Activated naive CD4-positive, alpha-beta T cell (primary cell): ENCODE data around the gene ZNF14.
"Not testable (repeated sequence)": the region's sequence is repeated elsewhere in the genome, so short reads cannot be mapped to it uniquely, and the experiment has no call there.

Experiments used
- DNase-seq, 4 experiments: peaks; one replicate each; lab custom pipeline; 2025; lab: John Stamatoyannopoulos, UW

The ZNF14 gene

DNA sequence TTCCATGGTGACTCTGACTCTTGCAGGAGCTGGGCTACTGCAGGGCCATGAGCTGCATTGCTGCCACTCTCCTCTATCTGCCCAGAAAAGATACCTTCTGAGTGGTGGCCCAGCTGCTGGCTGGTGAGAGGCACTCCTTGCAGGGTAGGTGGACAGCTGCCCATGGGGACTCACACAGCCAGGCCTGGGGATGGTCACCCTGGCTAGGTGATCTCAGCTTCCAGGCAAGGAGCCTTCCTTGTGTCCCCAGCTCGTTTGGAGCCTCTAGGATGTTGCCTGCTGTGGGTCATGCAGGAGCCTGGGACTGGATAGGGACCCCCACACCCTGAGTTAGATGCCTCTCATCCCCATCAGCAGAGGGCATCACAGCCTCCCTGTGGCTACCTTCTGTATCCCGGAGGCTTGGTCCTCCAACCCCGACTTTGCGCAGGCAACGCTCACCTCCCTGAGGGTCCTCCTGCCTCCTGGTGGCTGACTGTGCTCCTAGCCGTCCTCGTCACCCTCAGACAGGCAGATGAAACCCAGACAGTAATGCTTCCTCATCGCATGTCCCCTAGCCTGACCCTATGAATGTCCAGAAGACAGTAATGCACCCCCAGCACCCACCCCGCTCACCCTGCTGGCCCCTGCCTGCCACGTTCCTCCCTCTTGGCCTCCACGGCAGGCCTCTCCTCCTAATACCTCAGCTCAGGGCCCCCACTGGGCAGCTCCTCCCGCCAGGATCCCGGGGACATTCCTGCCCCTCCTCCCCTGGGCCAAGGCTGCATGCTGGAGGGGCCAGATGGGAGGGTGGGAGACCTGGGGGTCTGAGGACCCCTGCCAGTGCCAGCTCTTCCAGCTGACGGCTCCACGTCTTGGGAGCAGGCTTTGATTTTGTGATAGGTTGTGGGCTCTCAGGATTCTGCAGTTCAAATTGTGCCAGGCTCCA, 13.6 kb upstream of the ZNF14 start:
- DNase-seq = no peak

GRCh38 chr19:19745496-19746285, 12.8 kb upstream of the ZNF14 start:
- no peak for DNase-seq

DNA sequence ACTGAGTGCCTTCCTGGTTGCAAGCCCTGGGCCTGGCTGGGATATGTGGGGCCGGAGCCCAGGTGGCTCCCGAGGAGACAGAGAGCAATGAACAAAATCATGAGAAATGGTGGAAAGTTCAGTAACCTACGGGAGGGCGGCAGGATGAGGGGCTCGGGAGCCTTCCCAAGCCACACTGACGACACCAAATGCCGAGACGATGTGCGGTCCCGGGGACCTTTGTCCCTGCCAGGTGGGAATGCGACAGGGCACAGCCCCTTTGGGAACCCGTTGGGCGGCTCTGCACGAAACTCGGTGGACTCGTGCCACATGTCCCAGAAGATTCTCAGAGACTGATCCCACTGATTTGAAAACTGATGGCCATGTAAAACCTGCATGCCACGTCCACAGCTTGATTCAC, 11.7 kb upstream of the ZNF14 start:
- no peak for DNase-seq

DNA sequence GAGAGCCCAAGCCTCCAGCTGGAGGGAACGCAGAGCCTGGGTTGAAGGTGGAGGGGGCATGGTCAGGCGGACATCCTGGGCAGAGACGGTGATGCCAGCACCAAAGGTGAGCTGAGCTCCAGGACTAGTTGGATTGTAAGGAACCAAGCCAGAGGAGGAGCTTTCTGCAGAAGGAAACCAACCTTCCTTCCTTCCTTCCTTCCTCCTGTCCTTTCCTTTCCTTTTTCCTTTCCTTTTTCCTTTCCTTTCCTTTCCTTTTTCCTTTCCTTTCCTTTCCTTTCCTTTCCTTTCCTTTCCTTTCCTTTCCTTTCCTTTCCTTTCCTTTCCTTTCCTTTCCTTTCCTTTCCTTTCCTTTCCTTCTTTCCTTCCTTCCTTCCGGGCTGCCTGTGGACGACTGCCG, 11.0 kb upstream of the ZNF14 start:
- not testable (repeated sequence) for DNase-seq

- no peak for DNase-seq
Measured at GRCh38 chr19:19743176-19743575, 10.3 kb upstream of the ZNF14 start.

- DNase-seq = no peak
Measured at GRCh38 chr19:19742773-19743172, 9.9 kb upstream of the ZNF14 start.

DNA sequence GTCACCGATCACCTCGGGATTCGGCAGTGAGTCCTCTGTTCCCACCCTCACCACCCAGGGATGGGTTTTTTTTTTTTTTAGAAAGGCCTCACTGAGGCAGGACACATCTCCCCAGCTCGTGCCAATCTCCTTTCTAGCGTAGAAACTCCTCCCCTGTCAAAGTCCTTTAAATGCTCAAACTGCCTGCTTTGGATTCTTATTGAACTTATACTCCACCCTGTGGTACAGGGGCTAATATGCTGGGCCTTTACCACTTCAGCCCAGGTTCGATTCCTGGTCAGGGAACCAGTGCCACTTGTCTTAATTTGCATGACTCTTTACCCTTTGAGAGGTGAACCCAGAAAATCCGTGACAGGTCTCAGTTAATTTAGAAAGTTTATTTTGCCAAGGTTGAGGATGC, 8.3 kb upstream of the ZNF14 start:
- DNase-seq = no peak

- no peak for DNase-seq
Measured at GRCh38 chr19:19740755-19741154, 7.8 kb upstream of the ZNF14 start.

DNA sequence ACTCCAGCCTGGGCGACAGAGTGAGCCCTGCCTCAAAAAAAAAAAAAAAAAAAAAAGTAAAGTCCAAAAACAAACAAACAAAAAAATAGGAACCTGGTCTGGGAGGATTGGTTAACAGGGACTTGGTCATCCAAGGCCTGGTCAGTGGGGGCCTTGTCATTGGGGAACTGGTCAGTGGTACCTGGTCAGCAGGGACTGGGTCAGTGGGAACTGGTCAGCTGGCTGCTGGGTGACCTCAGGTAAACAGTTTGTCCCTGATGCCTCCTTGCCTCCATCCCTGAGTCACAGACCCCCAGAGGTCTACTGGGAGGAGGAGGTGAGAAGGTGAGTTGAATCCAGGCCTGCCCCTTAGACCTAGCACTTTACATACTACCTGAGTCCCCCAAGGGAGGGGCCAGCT, 5.7 kb upstream of the ZNF14 start:
- DNase-seq = no peak

GRCh38 chr19:19737559-19738332, 4.8 kb upstream of the ZNF14 start:
- no peak for DNase-seq

DNA sequence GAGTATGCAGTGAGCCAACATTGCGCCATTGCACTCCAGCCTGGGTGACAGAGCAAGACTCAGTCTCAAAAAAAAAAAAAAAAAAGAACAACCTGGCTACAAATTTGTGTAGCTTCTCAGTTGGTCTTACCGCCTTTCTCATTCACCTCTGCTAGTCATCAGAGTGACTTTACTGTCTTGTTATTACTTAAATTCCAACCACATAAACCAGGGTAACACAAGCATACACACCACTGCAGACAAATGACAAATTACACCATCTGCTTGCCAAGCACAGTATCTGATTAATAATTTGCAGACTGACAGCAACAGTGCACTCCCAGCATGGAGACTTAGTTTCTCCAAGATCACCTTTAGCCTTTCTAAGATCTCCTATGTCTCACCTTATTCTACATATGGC, 11.0 kb downstream of the ZNF14 start:
- no peak for DNase-seq

DNA sequence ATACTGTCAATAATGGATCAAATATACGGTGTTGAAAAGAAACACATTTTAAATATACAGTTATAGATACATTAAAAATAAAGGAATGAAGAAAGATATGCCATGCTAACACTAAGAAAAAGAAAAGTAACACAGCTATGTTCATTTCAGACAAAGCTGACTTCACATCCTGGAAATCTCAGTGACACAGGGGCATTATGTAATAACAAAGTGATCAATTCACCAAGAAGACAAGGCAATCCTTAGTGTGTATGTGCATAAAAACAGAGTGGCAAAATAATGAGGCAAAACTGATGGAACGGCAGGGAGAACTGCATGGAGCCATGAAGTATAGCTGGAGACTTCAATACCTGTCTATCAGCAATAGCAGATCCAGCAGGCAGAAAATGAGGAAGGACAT, 13.1 kb downstream of the ZNF14 start:
- DNase-seq = no peak

DNA sequence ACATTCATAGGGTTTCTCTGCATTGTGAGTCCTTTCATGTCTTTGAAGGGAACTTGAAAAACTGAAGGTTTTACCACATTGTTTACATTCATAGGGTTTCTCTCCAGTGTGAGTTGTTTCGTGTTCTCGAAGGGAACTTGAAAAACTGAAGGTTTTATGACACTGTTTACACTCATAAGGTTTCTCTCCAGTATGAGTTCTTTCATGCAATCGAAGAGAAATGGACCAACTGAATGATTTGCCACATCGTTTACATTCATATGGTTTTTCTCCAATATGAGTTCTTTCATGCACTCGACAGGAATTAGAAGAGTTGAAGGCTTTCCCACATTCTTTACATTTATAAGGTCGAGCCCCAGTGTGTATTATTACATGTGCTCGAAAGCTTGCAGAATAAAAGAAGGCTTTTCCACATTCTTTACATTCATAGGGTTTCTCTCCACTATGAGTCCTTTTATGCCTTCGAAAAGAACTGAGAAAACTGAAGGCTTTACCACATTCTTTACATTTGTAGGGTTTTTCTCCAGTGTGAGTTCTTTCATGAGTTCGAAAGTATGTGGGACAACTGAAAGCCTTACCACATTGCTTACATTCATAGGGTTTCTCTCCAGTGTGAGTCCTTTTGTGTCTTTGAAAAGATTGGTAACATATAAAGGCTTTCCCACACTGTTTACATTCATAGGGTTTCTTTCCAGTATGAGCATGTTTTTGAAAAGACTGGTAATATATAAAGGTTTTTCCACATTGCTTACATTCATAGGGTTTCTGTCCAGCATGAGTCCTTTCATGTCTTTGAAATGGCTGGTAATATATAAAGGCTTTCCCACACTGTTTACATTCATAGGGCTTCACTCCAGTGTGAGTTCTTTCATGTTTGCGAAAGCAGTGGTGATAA, 20.7 kb downstream of the ZNF14 start:
- no peak for DNase-seq

- DNase-seq = no peak
Measured at GRCh38 chr19:19711306-19711933, 21.5 kb downstream of the ZNF14 start.

GRCh38 chr19:19710506-19710905, 22.4 kb downstream of the ZNF14 start:
- no peak for DNase-seq

DNA sequence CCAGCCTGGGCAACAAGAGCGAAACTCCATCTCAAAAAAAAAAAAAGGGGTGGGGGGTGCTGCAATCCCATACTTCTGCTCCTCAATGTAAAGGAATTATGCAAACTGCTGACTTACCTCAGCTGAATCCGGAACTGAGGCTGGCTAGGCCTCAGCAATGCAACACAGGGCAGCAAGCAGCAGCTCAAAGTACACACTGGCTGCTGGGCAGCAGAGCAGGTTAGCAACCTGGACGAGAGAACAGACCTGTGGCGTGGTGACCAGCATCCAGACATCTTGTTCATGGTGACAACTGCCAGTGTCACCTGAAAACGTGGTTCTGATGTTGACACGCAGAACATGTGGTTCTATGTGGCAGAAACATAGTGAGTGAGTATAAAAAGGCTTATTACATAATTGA, 28.1 kb downstream of the ZNF14 start:
- no peak for DNase-seq

- not testable (repeated sequence) for DNase-seq
Measured at GRCh38 chr19:19700493-19700892, 32.4 kb downstream of the ZNF14 start.

- no peak for DNase-seq
Measured at GRCh38 chr19:19697589-19697988, 35.3 kb downstream of the ZNF14 start.

DNA sequence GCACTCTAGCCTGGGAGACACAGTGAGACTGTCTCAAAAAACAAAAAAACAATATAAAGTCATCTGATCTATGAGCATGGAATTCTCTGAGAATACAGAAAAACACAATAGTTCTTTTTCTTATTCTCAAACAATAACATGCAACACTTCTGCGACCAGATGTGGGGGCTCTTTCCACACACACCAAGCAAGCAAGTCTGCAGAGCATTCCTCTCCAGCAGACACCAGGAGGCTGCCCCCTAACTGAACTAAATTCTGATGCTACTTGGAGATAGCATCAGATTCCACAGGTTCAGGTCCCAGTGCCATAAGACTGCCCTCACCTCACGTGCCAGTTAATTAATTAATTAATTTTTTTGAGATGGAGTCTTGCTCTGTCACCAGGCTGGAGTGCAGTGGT, 36.5 kb downstream of the ZNF14 start:
- no peak for DNase-seq

GRCh38 chr19:19691683-19692082, 41.2 kb downstream of the ZNF14 start:
- DNase-seq = no peak

- not testable (repeated sequence) for DNase-seq
Measured at GRCh38 chr19:19689023-19689422, 43.9 kb downstream of the ZNF14 start.
